Measurements from ENCODE around the gene SHE.

DNA sequence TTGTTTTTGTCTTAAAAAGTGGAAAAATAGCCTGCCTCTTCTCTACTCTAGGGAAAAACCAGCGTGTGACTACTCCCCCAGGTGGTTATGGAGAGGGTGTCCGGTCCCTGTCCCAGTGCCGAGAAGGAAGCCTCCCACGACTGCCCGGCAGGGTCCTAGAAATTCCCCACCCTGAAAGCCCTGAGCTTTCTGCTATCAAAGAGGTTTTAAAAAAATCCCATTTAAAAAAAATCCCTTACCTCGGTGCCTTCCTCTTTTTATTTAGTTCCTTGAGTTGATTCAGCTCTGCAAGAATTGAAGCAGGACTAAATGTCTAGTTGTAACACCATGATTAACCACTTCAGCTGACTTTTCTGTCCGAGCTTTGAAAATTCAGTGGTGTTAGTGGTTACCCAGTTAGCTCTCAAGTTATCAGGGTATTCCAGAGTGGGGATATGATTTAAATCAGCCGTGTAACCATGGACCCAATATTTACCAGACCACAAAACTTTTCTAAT is 35.2 kb downstream of the SHE start:
- TF ChIP-seq SP1 (IDR thresholded peaks at IDR 0.05) = no peak
- TF ChIP-seq FOXK2 (IDR thresholded peaks at IDR 0.05) = no peak
- TF ChIP-seq LEF1 (IDR thresholded peaks at IDR 0.05; ENCODE audit: borderline replicate concordance) = no peak
- no peak for TF ChIP-seq BHLHE40 (IDR thresholded peaks at IDR 0.05; ENCODE audit: borderline replicate concordance)
- no peak for TF ChIP-seq FOXM1 (IDR thresholded peaks at IDR 0.05; ENCODE audit: borderline replicate concordance)
- no peak for TF ChIP-seq SUZ12 (IDR thresholded peaks at IDR 0.05)
- no peak for TF ChIP-seq TARDBP (IDR thresholded peaks at IDR 0.05)
- no peak for TF ChIP-seq HDGF (IDR thresholded peaks at IDR 0.05; ENCODE audit: borderline replicate concordance)
- TF ChIP-seq FOXA1 (IDR thresholded peaks at IDR 0.05) = no peak
- no peak for TF ChIP-seq ELF4 (IDR thresholded peaks at IDR 0.05)
- no peak for TF ChIP-seq ARNT (IDR thresholded peaks at IDR 0.05)

All from HEK293T (cell line).